DOHH2 (cell line): ENCODE data around the gene HIC1.

Source experiments
- H3F3A ChIP-seq: fragments of 200-600 bp; sonication (generic), shearing (Covaris generic); 2 replicates; pipeline ENCODE4 v1.6.0; 2016; ENCODE audit warnings: antibody characterized with exemption, mild to moderate bottlenecking; ENCODE audit not compliant: control insufficient read depth, insufficient read depth
- H3K27ac ChIP-seq: fragments of 200-600 bp; sonication (generic); 2 replicates; pipeline ENCODE4 v1.5.1; 2014; ENCODE audit warnings: low read depth, mild to moderate bottlenecking, low read length, moderate library complexity
- H3K27me3 ChIP-seq: fragments of 200-600 bp; sonication (generic); 2 replicates; pipeline ENCODE4 v1.6.1; 2014; ENCODE audit warnings: mild to moderate bottlenecking, low read length, mixed read lengths; ENCODE audit not compliant: control insufficient read depth
- H3K36me3 ChIP-seq: fragments of 200-600 bp; sonication (generic); 2 replicates; pipeline ENCODE4 v1.6.1; 2014; ENCODE audit warnings: mild to moderate bottlenecking, low read length, moderate library complexity, mixed read lengths; ENCODE audit not compliant: control insufficient read depth
- H3K4me1 ChIP-seq: fragments of 200-600 bp; sonication (generic); 2 replicates; pipeline ENCODE4 v1.6.1; 2014; ENCODE audit warnings: mild to moderate bottlenecking, low read length, mixed read lengths; ENCODE audit not compliant: control insufficient read depth
- H3K4me2 ChIP-seq: fragments of 200-600 bp; sonication (generic); 2 replicates; pipeline ENCODE4 v1.6.0; 2014; ENCODE audit warnings: mild to moderate bottlenecking, low read length, moderate library complexity
- H3K4me3 ChIP-seq: fragments of 200-600 bp; sonication (generic); 2 replicates; pipeline ENCODE4 v1.5.1; 2014; ENCODE audit warnings: mild to moderate bottlenecking, low read length, mixed read lengths
- H3K79me2 ChIP-seq: fragments of 200-600 bp; sonication (generic); 2 replicates; pipeline ENCODE4 v1.6.1; 2014; ENCODE audit warnings: mild to moderate bottlenecking, low read length, mixed read lengths; ENCODE audit not compliant: control insufficient read depth
- H3K9me2 ChIP-seq: fragments of 200-600 bp; sonication (generic); replicated peaks from 2 replicates; pipeline ENCODE4 v1.6.1; 2014; ENCODE audit warnings: mild to moderate bottlenecking, low read length, mixed read lengths; ENCODE audit not compliant: control insufficient read depth
- H3K9me3 ChIP-seq: fragments of 200-600 bp; sonication (generic); 2 replicates; pipeline ENCODE4 v1.6.1; 2014; ENCODE audit warnings: antibody characterized with exemption, low read length, mixed read lengths; ENCODE audit not compliant: control insufficient read depth, insufficient read depth
- H4K20me1 ChIP-seq: fragments of 200-600 bp; sonication (generic); 2 replicates; pipeline ENCODE4 v1.6.0; 2014; ENCODE audit warnings: low read depth, mild to moderate bottlenecking, antibody characterized with exemption, low read length, moderate library complexity; ENCODE audit not compliant: control insufficient read depth, insufficient read depth
- CTCF ChIP-seq: fragments of 200-600 bp; sonication (generic); IDR thresholded peaks from one replicate; pipeline ENCODE4 v1.5.1; 2014; ENCODE audit warnings: antibody characterized with exemption, mild to moderate bottlenecking, low read depth, low read length; ENCODE audit not compliant: poor library complexity, severe bottlenecking
- EZH2phosphoT487 ChIP-seq: fragments of 200-600 bp; sonication (generic); IDR thresholded peaks from 2 replicates; pipeline ENCODE4 v1.6.1; 2017; ENCODE audit warnings: borderline replicate concordance, mild to moderate bottlenecking, antibody characterized with exemption, low read length, moderate library complexity, mixed read lengths

The HIC1 gene

GRCh38 chr17:2075336-2076086 is 20.6 kb downstream of the HIC1 start:
- Histone ChIP-seq H3K36me3 (peaks cover 8% of the 10 kb centered on the region), H3K4me3 (no peak overlapping the region), H3F3A (peaks cover 4% of the 10 kb centered on the region; the same call in 1 of the 2 replicates), H3K27me3 (no peaks in the 10 kb centered on the region), H3K4me2 (no peak overlapping the region), H3K9me3 (no peaks in the 10 kb centered on the region), H4K20me1 (no peaks in the 10 kb centered on the region), H3K4me1 (no peaks in the 10 kb centered on the region), H3K27ac (no peak overlapping the region), H3K79me2 (no peaks in the 10 kb centered on the region), H3K9me2 (no peaks in the 10 kb centered on the region)
- TF ChIP-seq EZH2phosphoT487: no peak
- no peak for TF ChIP-seq CTCF

DNA sequence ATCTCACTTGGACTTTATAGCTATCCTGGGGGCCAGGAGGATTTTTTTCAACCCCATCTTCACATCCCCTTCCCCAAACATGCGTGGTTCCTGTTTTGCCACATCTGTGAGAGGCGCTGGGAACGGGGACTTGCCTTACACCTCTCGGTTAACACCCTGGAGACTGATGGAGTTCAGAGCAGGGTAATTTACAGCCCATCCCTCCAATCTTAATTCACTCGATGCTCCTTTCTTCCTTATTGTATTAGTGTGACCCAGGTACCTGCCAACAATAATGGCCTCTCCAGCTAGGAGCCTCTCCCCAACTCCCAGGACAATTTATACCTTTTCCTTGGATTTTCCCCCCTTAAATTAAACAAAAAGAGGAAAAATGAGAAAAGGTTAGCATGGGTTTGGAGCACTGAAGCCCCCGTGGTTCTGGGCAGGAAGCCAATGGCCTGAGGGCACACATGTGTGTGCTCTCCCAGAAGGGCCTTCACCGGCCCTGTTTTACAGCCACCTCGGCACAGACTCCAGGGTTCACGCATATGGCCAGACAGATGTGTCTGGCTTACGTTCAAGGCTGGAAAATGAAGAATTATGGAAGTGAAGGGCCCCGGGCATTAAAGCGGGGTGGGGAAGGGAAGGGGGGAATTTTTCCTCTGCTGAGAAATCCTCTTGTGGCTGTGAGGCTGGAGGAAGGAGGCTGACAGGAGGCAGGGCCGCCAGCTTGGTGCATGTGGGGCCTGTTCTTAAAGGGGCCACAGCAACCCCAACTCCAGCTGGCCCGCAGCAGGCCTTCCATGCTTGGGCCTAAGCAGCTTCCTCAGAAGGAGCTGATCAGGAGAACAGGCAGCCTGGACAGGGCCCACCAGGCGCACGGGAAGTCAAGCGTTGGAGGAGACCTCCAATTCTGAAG is 21.4 kb downstream of the HIC1 start:
- Histone ChIP-seq H3F3A (peaks cover 4% of the 10 kb centered on the region; the same call in 1 of the 2 replicates), H3K9me2 (no peaks in the 10 kb centered on the region), H3K9me3 (no peaks in the 10 kb centered on the region), H3K4me2 (no peak overlapping the region), H3K27ac (no peak overlapping the region), H3K4me3 (no peak overlapping the region), H3K36me3 (peaks cover 11% of the 10 kb centered on the region), H3K79me2 (no peaks in the 10 kb centered on the region), H4K20me1 (no peaks in the 10 kb centered on the region), H3K27me3 (no peaks in the 10 kb centered on the region), H3K4me1 (no peaks in the 10 kb centered on the region)
- TF ChIP-seq CTCF (no peak), EZH2phosphoT487 (no peak)

DNA sequence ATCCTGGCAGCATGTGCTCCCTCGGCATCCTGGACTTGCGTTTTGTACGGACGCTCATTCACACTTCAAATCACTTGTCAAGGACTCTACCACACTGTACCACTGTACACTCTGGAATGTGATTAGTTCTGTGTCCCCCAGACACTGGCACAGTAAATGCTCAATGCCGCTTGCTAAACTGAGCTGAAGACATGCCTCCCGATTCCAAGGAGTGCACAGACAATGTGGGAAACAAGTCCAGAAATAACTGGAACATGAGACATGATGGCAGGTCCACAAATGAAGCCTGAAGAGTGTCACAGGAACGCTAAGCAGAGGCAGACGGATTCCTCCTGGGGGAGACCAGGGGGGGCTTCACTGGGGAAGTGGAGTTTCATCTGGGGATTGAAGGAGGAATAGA is 22.1 kb downstream of the HIC1 start:
- Histone ChIP-seq H3K27ac (no peak overlapping the region), H4K20me1 (no peaks in the 10 kb centered on the region), H3K4me3 (no peak overlapping the region), H3K27me3 (no peaks in the 10 kb centered on the region), H3F3A (peaks cover 4% of the 10 kb centered on the region; the same call in 1 of the 2 replicates), H3K36me3 (peaks cover 12% of the 10 kb centered on the region), H3K9me3 (no peaks in the 10 kb centered on the region), H3K4me1 (no peaks in the 10 kb centered on the region), H3K79me2 (no peaks in the 10 kb centered on the region), H3K9me2 (no peaks in the 10 kb centered on the region), H3K4me2 (no peak overlapping the region)
- no peak for TF ChIP-seq EZH2phosphoT487
- TF ChIP-seq CTCF: no peak
